Activated naive CD4-positive, alpha-beta T cell treated with anti-CD3 and anti-CD28 coated beads for 36 hours (primary cell): Measurements from ENCODE around the gene CIROP. TPM values are rescaled to one million over a fixed set of nuclear protein-coding genes. Genes with fewer than 3 reads are reported as not detected.
"Not testable (repeated sequence)": the region's sequence is repeated elsewhere in the genome, so short reads cannot be mapped to it uniquely, and the experiment has no call there.

ENCODE experiments used
- CTCF ChIA-PET: fragments of 350-600 bp; sonication (Branson Sonifier 250); formaldehyde crosslinking; loops from one replicate; lab custom pipeline; 2021; ENCODE audit warnings: antibody characterized with exemption; lab: Charles Lee
- DNase-seq: peaks from one replicate; pipeline ENCODE4 v3.0.0-alpha.2; 2020
- H3K27ac Mint-ChIP-seq: one replicate; pipeline ENCODE4 v1.8.0; 2021; ENCODE audit warnings: mild to moderate bottlenecking, mixed read lengths
- H3K27me3 Mint-ChIP-seq: one replicate; pipeline ENCODE4 v1.8.0; 2021; ENCODE audit warnings: low read depth, mixed read lengths
- H3K36me3 Mint-ChIP-seq: one replicate; pipeline ENCODE4 v1.8.0; 2021; ENCODE audit warnings: low read depth, mixed read lengths
- H3K4me1 Mint-ChIP-seq: one replicate; pipeline ENCODE4 v1.8.0; 2021; ENCODE audit warnings: low read depth, mixed read lengths
- H3K4me3 Mint-ChIP-seq: one replicate; pipeline ENCODE4 v1.8.0; 2021; ENCODE audit warnings: mild to moderate bottlenecking, moderate library complexity, mixed read lengths
- H3K9me3 Mint-ChIP-seq: one replicate; pipeline ENCODE4 v1.8.0; 2021; ENCODE audit warnings: mixed read lengths
- intact Hi-C: fragments of 100-400 bp; cut with micrococcal nuclease; formaldehyde crosslinking; loops from one replicate; pipeline ENCODE4 v1.15.1; 2023
- total RNA-seq, 2 experiments: library from RNA; stranded (reverse); gene quantifications; one replicate each; pipeline ENCODE4 v1.2.3, GENCODE V29; 2021

The CIROP gene
- total RNA-seq, 2 experiments from 2014 or later = not detected

GRCh38 chr14:23110579-23111365, 6.0 kb upstream of the CIROP start:
- no peaks in the 10 kb centered on the region for H3K9me3 Mint-ChIP-seq
- no peaks in the 10 kb centered on the region for H3K36me3 Mint-ChIP-seq
- no peak overlapping the region for H3K27ac Mint-ChIP-seq
- no peak for DNase-seq
- intact Hi-C loops = no loop called here
- peaks cover 4% of the 10 kb centered on the region for H3K4me1 Mint-ChIP-seq
- no peak overlapping the region for H3K4me3 Mint-ChIP-seq
- no peaks in the 10 kb centered on the region for H3K27me3 Mint-ChIP-seq
- CTCF ChIA-PET = interaction anchor here (0.9 to 5.5 kb wide), 8 partner anchors 10 to 79 kb away, joined by 3 to 49 read pairs (median 6); partner anchors contain the start of gene CEBPE

GRCh38 chr14:23109769-23110168, 5.0 kb upstream of the CIROP start:
- intact Hi-C loops = loop anchor here (1.0 kb wide), 2 partner anchors 32 to 40 kb away; no protein-coding TSS in a partner anchor
- Mint-ChIP-seq H3K27me3 (no peaks in the 10 kb centered on the region), H3K9me3 (no peaks in the 10 kb centered on the region), H3K36me3 (no peaks in the 10 kb centered on the region), H3K4me1 (peaks cover 4% of the 10 kb centered on the region), H3K4me3 (no peak overlapping the region), H3K27ac (no peak overlapping the region)
- CTCF ChIA-PET = interaction anchor here (0.6 to 5.5 kb wide), 6 partner anchors 11 to 138 kb away, joined by 3 to 49 read pairs (median 10); partner anchors contain the start of gene CEBPE
- no peak for DNase-seq

- H3K4me3 Mint-ChIP-seq, intact Hi-C loops, DNase-seq, H3K9me3 Mint-ChIP-seq, H3K4me1 Mint-ChIP-seq, H3K36me3 Mint-ChIP-seq, H3K27me3 Mint-ChIP-seq, H3K27ac Mint-ChIP-seq: not testable (repeated sequence)
- CTCF ChIA-PET = interaction anchor here (0.6 to 5.5 kb wide), 6 partner anchors 8 to 87 kb away, joined by 3 to 49 read pairs (median 10); partner anchors contain the start of gene CEBPE
Observed at GRCh38 chr14:23108169-23108568, 3.4 kb upstream of the CIROP start.

GRCh38 chr14:23107620-23108019, 2.8 kb upstream of the CIROP start:
- H3K27ac Mint-ChIP-seq, intact Hi-C loops, DNase-seq, H3K4me1 Mint-ChIP-seq, H3K36me3 Mint-ChIP-seq, CTCF ChIA-PET, H3K27me3 Mint-ChIP-seq, H3K4me3 Mint-ChIP-seq, H3K9me3 Mint-ChIP-seq: not testable (repeated sequence)

GRCh38 chr14:23106747-23107045, 1.9 kb upstream of the CIROP start:
- Mint-ChIP-seq H3K36me3 (no peaks in the 10 kb centered on the region), H3K27me3 (no peaks in the 10 kb centered on the region), H3K27ac (no peak overlapping the region), H3K9me3 (no peaks in the 10 kb centered on the region), H3K4me3 (no peak overlapping the region), H3K4me1 (no peaks in the 10 kb centered on the region)
- DNase-seq = no peak
- CTCF ChIA-PET = no interaction called here
- intact Hi-C loops = no loop called here

GRCh38 chr14:23105348-23105824, 597 bp upstream of the CIROP start:
- H3K27me3 Mint-ChIP-seq = no peaks in the 10 kb centered on the region
- H3K4me3 Mint-ChIP-seq = no peak overlapping the region
- intact Hi-C loops = no loop called here
- H3K27ac Mint-ChIP-seq = no peak overlapping the region
- no peaks in the 10 kb centered on the region for H3K9me3 Mint-ChIP-seq
- H3K36me3 Mint-ChIP-seq = peaks cover under 1% of the 10 kb centered on the region
- H3K4me1 Mint-ChIP-seq = no peaks in the 10 kb centered on the region
- CTCF ChIA-PET = interaction anchor here (0.7 kb wide), 1 partner anchor 65 kb away, joined by 3 read pairs; no protein-coding TSS in a partner anchor
- no peak for DNase-seq

GRCh38 chr14:23104070-23104590, 659 bp downstream of the CIROP start:
- Mint-ChIP-seq H3K4me1 (no peaks in the 10 kb centered on the region), H3K9me3 (no peaks in the 10 kb centered on the region), H3K27me3 (no peaks in the 10 kb centered on the region), H3K36me3 (peaks cover 3% of the 10 kb centered on the region), H3K27ac (no peak overlapping the region), H3K4me3 (no peak overlapping the region)
- CTCF ChIA-PET = interaction anchor here (1.2 to 2.9 kb wide), 3 partner anchors 17 to 35 kb away, joined by 3 to 12 read pairs (median 4); no protein-coding TSS in a partner anchor
- intact Hi-C loops = no loop called here
- no peak for DNase-seq

- no peak for DNase-seq
- intact Hi-C loops = no loop called here
- CTCF ChIA-PET = interaction anchor here (1.2 to 2.9 kb wide), 4 partner anchors 17 to 35 kb away, joined by 3 to 12 read pairs (median 4); no protein-coding TSS in a partner anchor
- Mint-ChIP-seq H3K27ac (no peak overlapping the region), H3K27me3 (no peaks in the 10 kb centered on the region), H3K4me1 (no peaks in the 10 kb centered on the region), H3K36me3 (peaks cover 4% of the 10 kb centered on the region), H3K9me3 (no peaks in the 10 kb centered on the region), H3K4me3 (no peak overlapping the region)
Observed at GRCh38 chr14:23103581-23103980, 1.2 kb downstream of the CIROP start.

- DNase-seq = no peak
- CTCF ChIA-PET = interaction anchor here (1.6 to 2.9 kb wide), 4 partner anchors 17 to 34 kb away, joined by 3 to 12 read pairs (median 5); no protein-coding TSS in a partner anchor
- peaks cover under 1% of the 10 kb centered on the region for H3K4me1 Mint-ChIP-seq
- no peaks in the 10 kb centered on the region for H3K27me3 Mint-ChIP-seq
- peaks cover 9% of the 10 kb centered on the region for H3K36me3 Mint-ChIP-seq
- H3K9me3 Mint-ChIP-seq = no peaks in the 10 kb centered on the region
- intact Hi-C loops = no loop called here
- H3K4me3 Mint-ChIP-seq = no peak overlapping the region
- H3K27ac Mint-ChIP-seq = no peak overlapping the region
Observed at GRCh38 chr14:23102801-23103200, 2.0 kb downstream of the CIROP start.

- CTCF ChIA-PET = interaction anchor here (1.5 to 2.9 kb wide), 4 partner anchors 18 to 33 kb away, joined by 3 to 12 read pairs (median 6); no protein-coding TSS in a partner anchor
- Mint-ChIP-seq H3K9me3 (no peaks in the 10 kb centered on the region), H3K4me3 (no peak overlapping the region), H3K27me3 (no peaks in the 10 kb centered on the region), H3K36me3 (peaks cover 15% of the 10 kb centered on the region), H3K27ac (no peak overlapping the region), H3K4me1 (peaks cover 8% of the 10 kb centered on the region)
- DNase-seq = no peak
- intact Hi-C loops = no loop called here
Observed at GRCh38 chr14:23101986-23102625, 2.7 kb downstream of the CIROP start.

GRCh38 chr14:23101213-23101970, 3.4 kb downstream of the CIROP start:
- Mint-ChIP-seq H3K36me3 (peaks cover 19% of the 10 kb centered on the region), H3K4me1 (peaks cover 15% of the 10 kb centered on the region), H3K27ac (no peak overlapping the region), H3K9me3 (no peaks in the 10 kb centered on the region), H3K27me3 (no peaks in the 10 kb centered on the region), H3K4me3 (no peak overlapping the region)
- CTCF ChIA-PET = interaction anchor here (1.5 to 2.7 kb wide), 3 partner anchors 19 to 33 kb away, joined by 5 to 15 read pairs (median 6); no protein-coding TSS in a partner anchor
- intact Hi-C loops = no loop called here
- DNase-seq = no peak
